ENCODE measurements around the gene CFAP69.

Gene CFAP69

DNA sequence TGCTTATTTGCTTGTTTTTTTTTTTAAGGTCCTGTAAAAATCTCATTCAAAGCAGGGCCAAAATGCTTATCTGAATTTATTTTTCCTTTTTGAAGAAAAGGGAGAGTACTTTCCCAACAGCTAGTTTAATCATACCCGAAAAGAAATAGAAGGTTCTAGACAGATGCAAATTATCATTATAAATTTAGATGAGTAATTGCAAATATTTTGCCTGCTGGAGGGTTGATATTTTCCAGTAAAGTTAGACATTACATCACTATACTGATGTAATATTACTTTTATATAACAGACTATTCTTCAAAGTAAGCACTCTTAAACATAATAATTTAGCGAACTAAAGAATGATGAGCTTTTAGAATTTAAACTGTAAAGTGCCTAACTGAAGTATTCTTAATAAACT is 14.1 kb upstream of the CFAP69 start:
- H3K4me1 ChIP-seq (ENCODE audit: control insufficient read depth in 1 of 2, insufficient read depth in 2 of 2, low read length in 2 of 2) = peaks cover 7 to 19% of the 10 kb centered on the region in 2 donors
- no peaks in the 10 kb centered on the region for H3K9me3 ChIP-seq (ENCODE audit: control insufficient read depth in 1 of 2, low read length in 2 of 2)
- H3K36me3 ChIP-seq (ENCODE audit: control insufficient read depth in 1 of 2, insufficient read depth in 2 of 2, low read length in 2 of 2) = no peaks in the 10 kb centered on the region
- peak overlapping the region; percentile 37 to 64 for H3K4me3 ChIP-seq (ENCODE audit: low read depth in 1 of 2, low read length in 2 of 2)
- peak overlapping the region in 1 of 2 donors; percentile 46 for H3K9ac ChIP-seq (ENCODE audit: low read depth in 1 of 2, low read length in 2 of 2)
- no peak overlapping the region for H3K27ac ChIP-seq (ENCODE audit: low read depth, low read length)
- no peaks in the 10 kb centered on the region for H3K27me3 ChIP-seq (ENCODE audit: control insufficient read depth in 1 of 2, insufficient read depth in 2 of 2, low read length in 2 of 2)

DNA sequence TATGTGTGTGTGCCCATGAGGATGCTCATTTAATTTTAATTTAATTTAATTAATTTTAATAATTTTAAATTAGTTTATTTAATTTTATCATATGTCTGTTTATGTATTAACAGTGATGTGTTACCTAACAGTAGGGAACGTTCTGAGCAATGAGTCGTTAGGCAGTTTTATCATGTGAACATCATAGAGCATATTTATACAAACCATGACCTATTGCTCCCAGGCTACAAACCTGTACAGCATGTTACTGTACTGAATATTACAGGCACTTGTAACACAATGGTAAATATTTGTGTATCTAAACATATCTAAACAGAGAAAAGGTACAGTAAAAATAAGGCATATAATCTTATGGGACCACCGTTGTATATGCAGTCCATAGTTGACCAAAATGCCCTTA is 13.7 kb upstream of the CFAP69 start:
- H3K27ac ChIP-seq (ENCODE audit: low read depth, low read length) = no peak overlapping the region
- no peaks in the 10 kb centered on the region for H3K9me3 ChIP-seq (ENCODE audit: control insufficient read depth in 1 of 2, low read length in 2 of 2)
- H3K27me3 ChIP-seq (ENCODE audit: control insufficient read depth in 1 of 2, insufficient read depth in 2 of 2, low read length in 2 of 2) = no peaks in the 10 kb centered on the region
- peak overlapping the region; percentile 37 to 51 for H3K4me3 ChIP-seq (ENCODE audit: low read depth in 1 of 2, low read length in 2 of 2)
- peaks cover 7 to 19% of the 10 kb centered on the region in 2 donors for H3K4me1 ChIP-seq (ENCODE audit: control insufficient read depth in 1 of 2, insufficient read depth in 2 of 2, low read length in 2 of 2)
- no peak overlapping the region for H3K9ac ChIP-seq (ENCODE audit: low read depth in 1 of 2, low read length in 2 of 2)
- no peaks in the 10 kb centered on the region for H3K36me3 ChIP-seq (ENCODE audit: control insufficient read depth in 1 of 2, insufficient read depth in 2 of 2, low read length in 2 of 2)

GRCh38 chr7:90232430-90232829 is 12.5 kb upstream of the CFAP69 start:
- no peak overlapping the region for H3K9ac ChIP-seq (ENCODE audit: low read depth in 1 of 2, low read length in 2 of 2)
- no peaks in the 10 kb centered on the region for H3K9me3 ChIP-seq (ENCODE audit: control insufficient read depth in 1 of 2, low read length in 2 of 2)
- H3K27me3 ChIP-seq (ENCODE audit: control insufficient read depth in 1 of 2, insufficient read depth in 2 of 2, low read length in 2 of 2) = no peaks in the 10 kb centered on the region
- no peak overlapping the region for H3K27ac ChIP-seq (ENCODE audit: low read depth, low read length)
- peaks cover 15 to 27% of the 10 kb centered on the region in 2 donors for H3K4me1 ChIP-seq (ENCODE audit: control insufficient read depth in 1 of 2, insufficient read depth in 2 of 2, low read length in 2 of 2)
- H3K4me3 ChIP-seq (ENCODE audit: low read depth in 1 of 2, low read length in 2 of 2) = no peak overlapping the region
- H3K36me3 ChIP-seq (ENCODE audit: control insufficient read depth in 1 of 2, insufficient read depth in 2 of 2, low read length in 2 of 2) = no peaks in the 10 kb centered on the region

GRCh38 chr7:90233569-90233968 is 11.4 kb upstream of the CFAP69 start:
- Histone ChIP-seq H3K9me3 (ENCODE audit: control insufficient read depth in 1 of 2, low read length in 2 of 2) (no peaks in the 10 kb centered on the region), H3K9ac (ENCODE audit: low read depth in 1 of 2, low read length in 2 of 2) (no peak overlapping the region), H3K27ac (ENCODE audit: low read depth, low read length) (no peak overlapping the region), H3K36me3 (ENCODE audit: control insufficient read depth in 1 of 2, insufficient read depth in 2 of 2, low read length in 2 of 2) (no peaks in the 10 kb centered on the region), H3K4me1 (ENCODE audit: control insufficient read depth in 1 of 2, insufficient read depth in 2 of 2, low read length in 2 of 2) (peaks cover 25 to 33% of the 10 kb centered on the region in 2 donors), H3K27me3 (ENCODE audit: control insufficient read depth in 1 of 2, insufficient read depth in 2 of 2, low read length in 2 of 2) (no peaks in the 10 kb centered on the region), H3K4me3 (ENCODE audit: low read depth in 1 of 2, low read length in 2 of 2) (peak overlapping the region in 1 of 2 donors; percentile 44)

DNA sequence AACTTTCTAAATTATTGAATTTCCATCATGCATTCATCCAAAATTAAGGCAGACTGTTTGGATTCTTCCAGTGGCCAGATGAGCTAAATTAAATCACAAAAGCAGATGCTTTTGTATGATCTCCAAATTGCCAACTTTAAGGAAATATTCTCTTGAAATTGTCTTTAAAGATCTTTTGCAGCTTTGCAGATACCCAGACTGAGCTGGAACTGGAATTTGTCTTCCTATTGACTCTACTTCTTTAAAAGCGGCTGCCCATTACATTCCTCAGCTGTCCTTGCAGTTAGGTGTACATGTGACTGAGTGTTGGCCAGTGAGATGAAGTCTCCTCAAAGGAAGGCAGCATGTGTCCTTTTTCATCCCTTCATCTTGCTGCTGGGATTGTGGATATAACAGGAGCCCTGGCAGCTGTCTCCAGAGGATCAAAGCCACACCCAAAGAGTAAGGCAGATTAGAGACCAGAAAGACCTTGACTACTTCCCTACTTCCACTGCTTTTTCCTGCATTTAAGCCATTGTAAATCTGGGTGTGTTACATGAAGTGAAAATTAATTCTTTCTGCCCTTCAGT is 8.2 kb upstream of the CFAP69 start:
- Histone ChIP-seq H3K27ac (ENCODE audit: low read depth, low read length) (no peak overlapping the region), H3K27me3 (ENCODE audit: control insufficient read depth in 1 of 2, insufficient read depth in 2 of 2, low read length in 2 of 2) (no peaks in the 10 kb centered on the region), H3K36me3 (ENCODE audit: control insufficient read depth in 1 of 2, insufficient read depth in 2 of 2, low read length in 2 of 2) (no peaks in the 10 kb centered on the region), H3K9ac (ENCODE audit: low read depth in 1 of 2, low read length in 2 of 2) (no peak overlapping the region), H3K4me3 (ENCODE audit: low read depth in 1 of 2, low read length in 2 of 2) (peak overlapping the region in 1 of 2 donors; percentile 1), H3K9me3 (ENCODE audit: control insufficient read depth in 1 of 2, low read length in 2 of 2) (no peaks in the 10 kb centered on the region), H3K4me1 (ENCODE audit: control insufficient read depth in 1 of 2, insufficient read depth in 2 of 2, low read length in 2 of 2) (peaks cover 27 to 34% of the 10 kb centered on the region in 2 donors)

DNA sequence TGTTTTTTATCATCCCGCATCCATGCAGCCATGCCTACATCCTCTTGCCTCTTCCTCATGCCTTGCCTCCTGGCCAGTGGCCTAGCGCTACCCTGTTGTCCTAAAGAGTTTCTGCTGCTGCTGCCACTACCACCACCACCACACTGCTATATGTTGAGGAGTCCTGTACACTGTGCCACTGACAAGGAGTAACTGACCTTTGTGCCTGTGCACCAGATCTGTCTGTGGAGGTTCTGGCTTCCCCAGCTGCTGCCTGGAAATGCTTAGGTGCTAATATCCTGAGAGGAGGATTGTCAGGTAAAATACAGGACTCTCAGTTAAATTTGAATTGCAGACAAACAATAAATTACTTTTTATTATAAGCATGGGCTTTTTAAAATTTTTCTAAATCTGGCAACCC is 7.0 kb upstream of the CFAP69 start:
- Histone ChIP-seq H3K27me3 (ENCODE audit: control insufficient read depth in 1 of 2, insufficient read depth in 2 of 2, low read length in 2 of 2) (no peaks in the 10 kb centered on the region), H3K9ac (ENCODE audit: low read depth in 1 of 2, low read length in 2 of 2) (no peak overlapping the region), H3K4me1 (ENCODE audit: control insufficient read depth in 1 of 2, insufficient read depth in 2 of 2, low read length in 2 of 2) (peaks cover 33 to 44% of the 10 kb centered on the region in 2 donors), H3K4me3 (ENCODE audit: low read depth in 1 of 2, low read length in 2 of 2) (no peak overlapping the region), H3K9me3 (ENCODE audit: control insufficient read depth in 1 of 2, low read length in 2 of 2) (no peaks in the 10 kb centered on the region), H3K36me3 (ENCODE audit: control insufficient read depth in 1 of 2, insufficient read depth in 2 of 2, low read length in 2 of 2) (no peaks in the 10 kb centered on the region), H3K27ac (ENCODE audit: low read depth, low read length) (no peak overlapping the region)

GRCh38 chr7:90238583-90238982 is 6.4 kb upstream of the CFAP69 start:
- Histone ChIP-seq H3K4me1 (ENCODE audit: control insufficient read depth in 1 of 2, insufficient read depth in 2 of 2, low read length in 2 of 2) (peaks cover 29 to 41% of the 10 kb centered on the region in 2 donors), H3K9ac (ENCODE audit: low read depth in 1 of 2, low read length in 2 of 2) (no peak overlapping the region), H3K4me3 (ENCODE audit: low read depth in 1 of 2, low read length in 2 of 2) (no peak overlapping the region), H3K27ac (ENCODE audit: low read depth, low read length) (no peak overlapping the region), H3K27me3 (ENCODE audit: control insufficient read depth in 1 of 2, insufficient read depth in 2 of 2, low read length in 2 of 2) (no peaks in the 10 kb centered on the region), H3K9me3 (ENCODE audit: control insufficient read depth in 1 of 2, low read length in 2 of 2) (no peaks in the 10 kb centered on the region), H3K36me3 (ENCODE audit: control insufficient read depth in 1 of 2, insufficient read depth in 2 of 2, low read length in 2 of 2) (no peaks in the 10 kb centered on the region)

- H3K9me3 ChIP-seq (ENCODE audit: control insufficient read depth in 1 of 2, low read length in 2 of 2) = no peaks in the 10 kb centered on the region
- peak overlapping the region in 1 of 2 donors; percentile 42 for H3K4me3 ChIP-seq (ENCODE audit: low read depth in 1 of 2, low read length in 2 of 2)
- H3K9ac ChIP-seq (ENCODE audit: low read depth in 1 of 2, low read length in 2 of 2) = no peak overlapping the region
- H3K27me3 ChIP-seq (ENCODE audit: control insufficient read depth in 1 of 2, insufficient read depth in 2 of 2, low read length in 2 of 2) = no peaks in the 10 kb centered on the region
- no peaks in the 10 kb centered on the region for H3K36me3 ChIP-seq (ENCODE audit: control insufficient read depth in 1 of 2, insufficient read depth in 2 of 2, low read length in 2 of 2)
- peaks cover 26 to 40% of the 10 kb centered on the region in 2 donors for H3K4me1 ChIP-seq (ENCODE audit: control insufficient read depth in 1 of 2, insufficient read depth in 2 of 2, low read length in 2 of 2)
- no peak overlapping the region for H3K27ac ChIP-seq (ENCODE audit: low read depth, low read length)
Observed at GRCh38 chr7:90239050-90239449, 5.9 kb upstream of the CFAP69 start.

DNA sequence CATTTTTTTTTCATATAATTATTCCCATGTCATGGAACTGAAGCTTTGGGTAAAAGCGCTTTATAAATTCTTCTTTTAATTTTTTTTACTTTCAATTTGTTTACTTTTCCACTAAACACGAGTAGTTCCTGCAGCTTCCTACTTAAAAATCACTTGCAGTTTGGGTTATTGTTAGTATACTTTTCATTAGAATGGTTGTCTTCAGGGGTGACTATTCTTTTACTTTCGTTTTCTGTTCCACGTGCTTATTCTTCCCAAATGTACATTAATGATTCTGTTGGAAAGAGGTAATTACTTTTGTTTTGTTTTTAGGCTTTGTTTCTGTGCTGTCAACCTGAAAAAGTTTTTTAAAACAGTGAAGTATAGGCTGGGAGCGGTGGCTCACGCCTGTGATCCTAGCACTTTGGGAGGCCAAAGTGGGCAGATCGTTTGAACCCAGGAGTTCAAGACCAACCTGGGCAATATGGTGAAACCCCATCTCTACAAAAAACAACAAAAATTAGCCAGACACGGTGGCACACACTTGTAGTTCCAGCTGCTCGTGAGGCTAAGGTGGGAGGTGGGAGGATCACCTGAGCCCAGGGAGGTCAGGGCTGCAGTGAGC is 5.2 kb upstream of the CFAP69 start:
- peaks cover 32 to 40% of the 10 kb centered on the region in 2 donors for H3K4me1 ChIP-seq (ENCODE audit: control insufficient read depth in 1 of 2, insufficient read depth in 2 of 2, low read length in 2 of 2)
- H3K9ac ChIP-seq (ENCODE audit: low read depth in 1 of 2, low read length in 2 of 2) = no peak overlapping the region
- H3K27ac ChIP-seq (ENCODE audit: low read depth, low read length) = no peak overlapping the region
- no peaks in the 10 kb centered on the region for H3K27me3 ChIP-seq (ENCODE audit: control insufficient read depth in 1 of 2, insufficient read depth in 2 of 2, low read length in 2 of 2)
- peak overlapping the region; percentile 9 to 42 for H3K4me3 ChIP-seq (ENCODE audit: low read depth in 1 of 2, low read length in 2 of 2)
- no peaks in the 10 kb centered on the region for H3K9me3 ChIP-seq (ENCODE audit: control insufficient read depth in 1 of 2, low read length in 2 of 2)
- H3K36me3 ChIP-seq (ENCODE audit: control insufficient read depth in 1 of 2, insufficient read depth in 2 of 2, low read length in 2 of 2) = no peaks in the 10 kb centered on the region

DNA sequence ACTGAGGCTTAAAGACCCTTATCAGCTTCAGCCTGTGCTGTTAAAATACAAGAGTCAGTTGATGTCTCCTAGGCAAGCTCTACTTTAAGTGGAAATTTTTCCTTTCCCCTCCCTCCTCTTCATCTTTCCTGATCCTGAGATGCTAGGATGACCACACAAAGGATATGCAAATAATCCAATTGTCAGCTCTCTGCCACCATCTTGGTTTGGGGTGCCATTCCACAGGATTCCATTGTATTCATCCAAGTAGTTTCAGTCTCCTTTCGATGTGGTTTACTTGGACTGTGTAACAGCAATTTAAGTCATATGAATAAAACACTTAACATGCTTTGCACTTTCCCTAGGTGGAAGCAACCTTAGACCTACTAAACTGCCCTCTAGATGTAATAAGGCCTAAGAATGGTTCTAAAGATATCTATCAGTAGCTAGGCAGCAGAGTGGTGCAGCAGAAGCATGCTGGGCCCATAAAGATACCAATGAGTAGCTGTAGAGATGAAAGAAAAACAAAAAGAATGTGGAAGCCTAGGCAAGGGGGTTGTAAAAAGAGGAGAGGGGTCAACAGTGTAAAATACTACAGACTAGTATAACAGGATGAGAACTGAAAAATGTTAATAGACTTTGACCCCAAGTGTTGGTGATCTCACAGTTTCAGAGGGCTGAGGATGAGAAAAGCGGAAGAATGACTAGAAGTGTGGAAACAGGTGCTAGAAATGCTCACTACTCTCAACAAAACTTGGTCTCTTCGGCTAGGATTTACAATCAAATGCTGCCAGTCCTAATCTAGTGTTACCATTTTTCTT is 2.4 kb upstream of the CFAP69 start:
- Histone ChIP-seq H3K36me3 (ENCODE audit: control insufficient read depth in 1 of 2, insufficient read depth in 2 of 2, low read length in 2 of 2) (no peaks in the 10 kb centered on the region), H3K4me3 (ENCODE audit: low read depth in 1 of 2, low read length in 2 of 2) (no peak overlapping the region), H3K27ac (ENCODE audit: low read depth, low read length) (no peak overlapping the region), H3K27me3 (ENCODE audit: control insufficient read depth in 1 of 2, insufficient read depth in 2 of 2, low read length in 2 of 2) (no peaks in the 10 kb centered on the region), H3K9ac (ENCODE audit: low read depth in 1 of 2, low read length in 2 of 2) (no peak overlapping the region), H3K4me1 (ENCODE audit: control insufficient read depth in 1 of 2, insufficient read depth in 2 of 2, low read length in 2 of 2) (peaks cover 35 to 36% of the 10 kb centered on the region in 2 donors), H3K9me3 (ENCODE audit: control insufficient read depth in 1 of 2, low read length in 2 of 2) (no peaks in the 10 kb centered on the region)

Data from duodenal mucosa (tissue), 2 donors.